Measurements from ENCODE around the gene EXOC2. TPM values are rescaled to one million over a fixed set of nuclear protein-coding genes. Genes with fewer than 3 reads are reported as not detected.

EXOC2 gene
- total and polyA plus RNA-seq, 12 donors: 4.9 to 23.7 (median 17.1) TPM

DNA sequence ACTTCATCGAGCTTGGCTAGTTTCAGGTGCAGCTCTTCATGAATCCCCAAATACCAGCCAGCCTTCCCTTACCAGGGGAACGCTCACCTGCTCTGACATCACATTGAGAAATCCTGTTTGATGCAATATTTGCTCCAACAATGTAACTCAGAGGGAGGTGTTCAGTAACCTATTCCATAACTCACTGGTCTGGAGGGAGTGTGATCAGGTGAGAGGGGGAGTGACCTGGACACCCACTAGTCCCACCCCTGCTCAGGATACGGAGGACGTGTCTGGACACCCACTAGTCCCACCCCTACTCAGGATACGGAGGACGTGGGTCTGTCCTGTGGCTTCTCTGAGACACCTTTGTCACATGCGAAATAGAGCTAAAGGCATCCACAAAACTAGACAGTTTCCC is 106.4 kb downstream of the EXOC2 start:
- no peak overlapping the region for H3K4me3 ChIP-seq
- H3K9me3 ChIP-seq (replicated peaks in 1 of 3): no peaks in the 10 kb centered on the region
- WGBS, 4 donors: 91 to 96% (median 95%) methylated on average over 7 of the region's 7 CpGs
- DNase-seq: no peak
- no peaks in the 10 kb centered on the region for H3K4me1 ChIP-seq (replicated peaks in 1 of 2)
- no peak for TF ChIP-seq CTCF (IDR thresholded peaks at IDR 0.05)
- TF ChIP-seq POLR2A (IDR thresholded peaks at IDR 0.05): no peak
- no peaks in the 10 kb centered on the region for H3K36me3 ChIP-seq (replicated peaks in 1 of 2)
- no peaks in the 10 kb centered on the region for H3K27me3 ChIP-seq
- no peak overlapping the region for H3K27ac ChIP-seq
- intact Hi-C loops (cut with DNase I): no loop called here

DNA sequence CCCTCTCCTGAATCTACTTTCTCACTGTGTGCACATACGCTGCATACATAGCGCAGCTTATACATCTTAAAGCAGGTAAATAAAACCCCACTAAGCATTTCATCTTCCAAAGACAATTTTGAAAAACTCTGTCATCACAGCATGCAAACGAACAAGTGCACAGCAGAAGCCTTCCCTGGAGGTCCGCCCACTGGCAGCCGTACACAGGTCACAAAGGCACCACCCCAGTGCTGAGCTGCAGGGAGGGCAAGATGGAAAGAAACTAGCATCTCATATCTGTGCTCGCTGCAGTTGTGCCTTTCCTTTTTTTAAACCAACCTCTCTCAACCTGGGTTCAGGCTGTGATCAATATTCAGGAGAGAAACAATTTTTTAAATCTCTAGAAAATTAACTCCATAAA is 109.3 kb downstream of the EXOC2 start:
- no peak overlapping the region for H3K4me3 ChIP-seq

GRCh38 chr6:583116-583515 is 109.8 kb downstream of the EXOC2 start:
- H3K4me1 ChIP-seq (replicated peaks in 1 of 2): no peaks in the 10 kb centered on the region
- H3K4me3 ChIP-seq: no peak overlapping the region
- intact Hi-C loops (cut with DNase I): no loop called here
- 50 to 62% (median 60%) methylated on average over 1 of the region's 1 CpG for WGBS, 4 donors
- no peak for DNase-seq
- H3K36me3 ChIP-seq (replicated peaks in 1 of 2): no peaks in the 10 kb centered on the region
- H3K27me3 ChIP-seq: no peaks in the 10 kb centered on the region
- H3K27ac ChIP-seq: no peak overlapping the region
- H3K9me3 ChIP-seq (replicated peaks in 1 of 3): no peaks in the 10 kb centered on the region
- TF ChIP-seq POLR2A (IDR thresholded peaks at IDR 0.05) (no peak), CTCF (IDR thresholded peaks at IDR 0.05) (no peak)

More for the DNA sequence above, 109.3 kb downstream of the EXOC2 start:
- Histone ChIP-seq H3K4me1 (replicated peaks in 1 of 2) (no peaks in the 10 kb centered on the region), H3K27ac (no peak overlapping the region), H3K36me3 (replicated peaks in 1 of 2) (no peaks in the 10 kb centered on the region), H3K27me3 (no peaks in the 10 kb centered on the region), H3K9me3 (replicated peaks in 1 of 3) (no peaks in the 10 kb centered on the region)
- 85 to 86% (median 85%) methylated on average over 6 of the region's 6 CpGs for WGBS, 4 donors
- TF ChIP-seq POLR2A (IDR thresholded peaks at IDR 0.05) (no peak), CTCF (IDR thresholded peaks at IDR 0.05) (no peak)
- intact Hi-C loops (cut with DNase I): no loop called here
- no peak for DNase-seq

GRCh38 chr6:582370-582769 is 110.6 kb downstream of the EXOC2 start:
- H3K9me3 ChIP-seq (replicated peaks in 1 of 3): no peaks in the 10 kb centered on the region
- no peaks in the 10 kb centered on the region for H3K27me3 ChIP-seq
- 85 to 94% (median 92%) methylated on average over 12 of the region's 12 CpGs for WGBS, 4 donors
- no peak overlapping the region for H3K4me3 ChIP-seq
- TF ChIP-seq CTCF (IDR thresholded peaks at IDR 0.05): no peak
- DNase-seq: no peak
- H3K36me3 ChIP-seq (replicated peaks in 1 of 2): no peaks in the 10 kb centered on the region
- no peak overlapping the region for H3K27ac ChIP-seq
- intact Hi-C loops (cut with DNase I): no loop called here
- no peaks in the 10 kb centered on the region for H3K4me1 ChIP-seq (replicated peaks in 1 of 2)

Data from adrenal gland (tissue), 12 donors.